ENCODE measurements around the gene XYLT2.
"Not testable (repeated sequence)": the region's sequence is repeated elsewhere in the genome, so short reads cannot be mapped to it uniquely, and the experiment has no call there.

Gene XYLT2

GRCh38 chr17:50393700-50394099 lies 47.8 kb downstream of the XYLT2 start:
- no peak for DNase-seq (ENCODE audit: low read depth)

GRCh38 chr17:50394711-50395110 lies 48.8 kb downstream of the XYLT2 start:
- DNase-seq (ENCODE audit: low read depth) = no peak

- peak; percentile 42 for DNase-seq (ENCODE audit: low read depth)
These were observed 50.6 kb downstream of the XYLT2 start for GRCh38 chr17:50396261-50397110.

GRCh38 chr17:50397111-50397918 lies 51.4 kb downstream of the XYLT2 start, which contains the start of gene LRRC59:
Gene LRRC59 (minus strand): TSS chr17:50397523. CDS start chr17:50397317, 206 bp downstream.
- peak; percentile 56 for DNase-seq (ENCODE audit: low read depth)

GRCh38 chr17:50397919-50398285 lies 52.0 kb downstream of the XYLT2 start:
- no peak for DNase-seq (ENCODE audit: low read depth)

GRCh38 chr17:50398672-50399071 lies 52.7 kb downstream of the XYLT2 start:
- DNase-seq (ENCODE audit: low read depth) = not testable (repeated sequence)

GRCh38 chr17:50399591-50399990 lies 53.7 kb downstream of the XYLT2 start:
- not testable (repeated sequence) for DNase-seq (ENCODE audit: low read depth)

GRCh38 chr17:50405351-50405750 lies 59.4 kb downstream of the XYLT2 start:
- not testable (repeated sequence) for DNase-seq (ENCODE audit: low read depth)

GRCh38 chr17:50406578-50406977 lies 60.7 kb downstream of the XYLT2 start:
- no peak for DNase-seq (ENCODE audit: low read depth)

- no peak for DNase-seq (ENCODE audit: low read depth)
These were observed 62.0 kb downstream of the XYLT2 start for GRCh38 chr17:50407921-50408320.

Measured in stromal cell of bone marrow (primary cell).